ENCODE data around the gene MAL.

The MAL gene

GRCh38 chr2:94996305-94997100 lies 29.0 kb upstream of the MAL start:
- no peak for DNase-seq (ENCODE audit: low read depth in 3 of 3)

GRCh38 chr2:94997981-94998930 lies 27.3 kb upstream of the MAL start:
- no peak for DNase-seq (ENCODE audit: low read depth in 3 of 3)

- no peak for DNase-seq (ENCODE audit: low read depth in 3 of 3)
Observed at GRCh38 chr2:94999431-94999883, 26.1 kb upstream of the MAL start.

DNA sequence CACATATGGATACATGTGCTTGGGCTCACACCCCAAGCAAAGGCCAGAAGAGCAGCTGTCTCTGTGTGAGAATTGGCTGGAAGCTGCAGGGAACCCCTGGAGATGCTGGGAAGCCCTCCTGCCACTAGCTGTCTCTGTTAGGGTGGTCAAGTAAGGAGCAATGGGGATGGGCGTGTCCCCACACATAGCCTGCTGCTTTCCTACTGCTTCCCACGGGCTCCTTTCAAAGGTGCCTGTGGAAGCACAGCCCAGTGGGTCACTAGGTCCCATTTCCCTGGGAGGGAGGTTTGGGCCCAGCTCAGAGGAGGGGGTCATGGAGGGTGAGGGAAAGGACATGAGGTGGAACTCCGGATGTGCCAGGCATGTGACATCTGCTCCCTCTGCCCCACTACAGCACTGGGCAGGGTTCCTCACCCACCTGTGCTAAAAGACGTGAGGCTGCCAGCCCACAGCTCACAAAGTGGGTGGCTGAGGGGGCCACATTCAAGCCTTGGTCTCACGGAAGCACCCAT lies 24.4 kb upstream of the MAL start:
- no peak for DNase-seq (ENCODE audit: low read depth in 3 of 3)

DNA sequence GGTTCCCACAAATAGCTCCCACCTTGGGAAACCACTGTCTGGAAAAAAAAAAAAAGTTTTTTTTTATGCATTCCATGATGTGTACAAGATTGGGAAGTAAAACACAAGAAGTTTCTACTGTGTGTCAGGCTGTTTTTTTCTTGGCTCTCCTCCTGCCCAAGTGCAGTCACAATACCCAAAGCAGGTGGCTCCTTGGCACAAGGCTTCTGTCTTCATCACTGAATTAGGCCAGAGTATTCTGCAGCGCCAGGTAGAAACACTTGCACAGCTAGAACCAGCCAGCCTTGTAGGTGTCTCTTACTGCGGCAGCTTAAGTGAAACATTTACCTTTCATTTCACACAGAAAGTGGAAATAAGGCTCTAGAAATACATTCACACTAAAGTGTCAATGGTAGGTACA lies 23.8 kb upstream of the MAL start:
- no peak for DNase-seq (ENCODE audit: low read depth in 3 of 3)

DNA sequence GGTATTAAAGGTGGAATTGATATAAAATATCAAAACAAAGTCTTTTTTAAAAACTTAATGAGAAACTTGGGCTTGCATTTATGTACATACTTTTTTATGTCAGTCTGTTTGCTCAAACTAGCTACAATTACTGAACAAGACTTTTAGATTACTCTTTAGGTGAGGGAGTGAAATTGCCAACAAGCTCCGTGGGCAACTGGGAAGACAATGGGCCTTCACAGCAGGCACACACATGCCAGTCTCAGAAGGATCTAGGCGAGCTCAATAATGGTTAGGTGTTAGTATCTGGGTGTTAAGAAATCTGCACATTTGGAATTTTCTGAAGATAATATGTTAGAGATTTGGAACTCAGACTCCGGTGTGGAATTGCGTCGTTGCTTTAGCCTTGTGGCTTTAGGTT lies 23.0 kb upstream of the MAL start:
- no peak for DNase-seq (ENCODE audit: low read depth in 3 of 3)

DNA sequence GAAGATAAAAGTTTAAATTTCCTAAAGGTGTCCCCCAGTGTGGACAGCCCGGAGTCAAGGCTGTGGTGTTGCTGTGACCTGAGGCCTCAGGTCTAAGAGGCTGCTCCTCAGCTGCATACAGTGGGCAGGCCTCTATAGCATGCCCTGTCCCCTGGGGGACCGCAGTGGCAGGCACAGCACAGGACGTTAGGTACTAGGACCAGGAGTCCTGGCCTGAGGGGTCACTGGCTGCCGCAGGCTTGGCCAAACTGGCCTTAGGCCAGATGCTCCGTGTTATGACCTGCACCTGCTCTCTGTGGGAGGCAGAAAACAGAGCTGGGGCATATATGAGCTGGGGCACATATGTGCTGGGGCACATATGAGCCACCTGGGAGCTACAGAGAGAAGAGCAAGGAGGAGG lies 21.2 kb upstream of the MAL start:
- no peak for DNase-seq (ENCODE audit: low read depth in 3 of 3)

GRCh38 chr2:95004711-95005110 lies 20.8 kb upstream of the MAL start:
- DNase-seq (ENCODE audit: low read depth in 3 of 3) = no peak

DNA sequence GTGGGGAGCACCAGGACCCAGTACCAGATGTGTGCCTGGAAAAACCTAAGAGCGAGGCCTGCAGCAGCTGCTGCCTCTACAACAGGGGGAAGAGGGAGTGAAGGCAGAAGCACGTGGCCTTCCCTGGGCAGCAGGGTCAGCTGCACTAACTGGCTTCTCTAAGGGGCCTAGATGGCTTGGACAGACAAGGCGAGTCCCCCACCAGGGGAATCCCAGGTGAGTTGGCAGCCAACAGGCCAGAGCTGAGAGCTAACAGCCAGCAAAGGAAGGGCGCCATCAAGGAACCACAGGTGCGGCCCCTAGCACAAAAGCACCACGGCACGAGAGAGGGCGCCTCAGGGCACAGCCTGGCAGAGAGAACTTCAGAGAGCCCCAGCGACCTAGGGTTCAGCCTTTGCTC lies 19.8 kb upstream of the MAL start:
- no peak for DNase-seq (ENCODE audit: low read depth in 3 of 3)

DNA sequence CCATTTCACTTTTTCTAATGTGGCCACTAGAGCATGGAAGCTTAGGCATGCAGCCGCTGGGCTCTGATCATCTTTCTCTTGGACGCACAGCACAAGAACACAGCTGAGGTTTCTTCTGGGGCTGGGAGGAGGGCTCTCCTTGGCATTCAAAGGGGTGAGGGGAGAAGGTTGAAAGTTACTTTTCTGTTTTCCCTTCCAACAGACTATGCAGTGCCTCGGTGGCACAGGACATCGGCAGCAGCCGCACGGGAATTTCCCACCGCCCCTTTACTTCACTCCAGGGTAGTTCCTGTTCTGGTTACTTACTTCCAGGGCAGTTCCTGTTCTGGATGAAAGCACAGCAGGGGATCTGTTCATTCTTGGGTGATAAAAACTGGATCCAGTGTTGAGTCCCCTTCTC lies 18.9 kb upstream of the MAL start:
- DNase-seq (ENCODE audit: low read depth in 3 of 3) = no peak

GRCh38 chr2:95007031-95007609 lies 18.4 kb upstream of the MAL start:
- no peak for DNase-seq (ENCODE audit: low read depth in 3 of 3)

GRCh38 chr2:95007822-95008221 lies 17.7 kb upstream of the MAL start:
- DNase-seq (ENCODE audit: low read depth in 3 of 3) = no peak

- DNase-seq (ENCODE audit: low read depth in 3 of 3) = no peak
Observed at GRCh38 chr2:95008306-95008705, 17.2 kb upstream of the MAL start.

- no peak for DNase-seq (ENCODE audit: low read depth in 3 of 3)
Observed at GRCh38 chr2:95008996-95009395, 16.5 kb upstream of the MAL start.

DNA sequence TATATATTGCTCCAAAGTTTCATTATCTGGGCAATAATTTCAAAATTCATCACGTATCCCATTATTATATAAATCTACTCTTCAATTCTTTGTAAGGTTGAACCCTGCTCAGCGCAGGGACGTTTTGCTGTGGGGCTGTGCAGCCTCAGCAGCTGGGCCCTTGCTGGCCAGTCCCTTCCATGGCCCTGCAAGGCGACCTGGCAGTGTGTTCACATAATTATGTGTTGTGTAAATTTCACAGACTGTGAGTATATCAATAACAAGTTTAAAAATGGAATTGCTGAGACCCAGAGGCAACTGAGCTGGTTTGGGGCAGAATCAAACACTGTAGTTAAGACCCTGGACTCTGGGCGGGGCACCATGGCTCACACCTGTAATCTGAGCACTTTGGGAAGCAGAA lies 16.1 kb upstream of the MAL start:
- DNase-seq (ENCODE audit: low read depth in 3 of 3) = no peak

DNA sequence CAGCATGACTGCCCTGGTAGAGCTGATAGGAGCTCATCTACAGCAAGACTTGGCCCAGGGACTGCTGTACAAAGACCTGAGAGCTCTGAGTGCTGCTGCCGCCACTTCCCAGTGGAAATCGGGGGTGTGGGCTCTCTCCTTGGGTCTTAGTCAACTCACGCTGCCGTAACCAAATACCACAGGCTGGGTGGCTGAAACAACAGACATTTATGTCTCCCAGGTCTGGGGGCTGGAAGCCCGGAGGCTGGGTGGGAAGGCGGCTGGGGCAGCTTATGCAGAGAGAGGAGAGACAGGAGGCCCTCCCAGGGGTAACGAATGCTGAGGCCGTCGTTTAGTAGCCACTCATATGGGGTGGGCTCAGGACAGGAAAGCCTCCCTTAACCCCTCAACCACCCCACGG lies 15.4 kb upstream of the MAL start:
- DNase-seq (ENCODE audit: low read depth in 3 of 3) = no peak

DNA sequence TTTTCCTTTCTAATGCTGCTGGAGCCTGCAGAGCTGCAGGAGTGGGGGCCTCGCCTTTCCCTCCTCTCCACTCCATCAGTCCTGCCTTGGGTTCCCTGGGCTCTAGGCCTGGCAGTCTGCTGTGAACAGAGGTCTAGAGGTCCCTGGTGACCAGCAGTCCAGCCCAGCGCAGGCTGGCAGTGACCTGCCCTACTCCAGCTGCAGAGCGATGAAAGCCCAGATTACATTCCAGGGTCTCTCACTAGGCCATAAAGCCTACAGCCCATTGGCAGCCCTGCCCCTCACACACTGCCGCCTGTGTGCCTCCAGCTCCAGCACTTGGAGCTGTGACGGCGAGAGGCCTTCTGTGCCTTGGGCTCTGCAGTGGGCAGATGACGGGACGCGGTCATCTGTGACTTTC lies 14.8 kb upstream of the MAL start:
- no peak for DNase-seq (ENCODE audit: low read depth in 3 of 3)

DNA sequence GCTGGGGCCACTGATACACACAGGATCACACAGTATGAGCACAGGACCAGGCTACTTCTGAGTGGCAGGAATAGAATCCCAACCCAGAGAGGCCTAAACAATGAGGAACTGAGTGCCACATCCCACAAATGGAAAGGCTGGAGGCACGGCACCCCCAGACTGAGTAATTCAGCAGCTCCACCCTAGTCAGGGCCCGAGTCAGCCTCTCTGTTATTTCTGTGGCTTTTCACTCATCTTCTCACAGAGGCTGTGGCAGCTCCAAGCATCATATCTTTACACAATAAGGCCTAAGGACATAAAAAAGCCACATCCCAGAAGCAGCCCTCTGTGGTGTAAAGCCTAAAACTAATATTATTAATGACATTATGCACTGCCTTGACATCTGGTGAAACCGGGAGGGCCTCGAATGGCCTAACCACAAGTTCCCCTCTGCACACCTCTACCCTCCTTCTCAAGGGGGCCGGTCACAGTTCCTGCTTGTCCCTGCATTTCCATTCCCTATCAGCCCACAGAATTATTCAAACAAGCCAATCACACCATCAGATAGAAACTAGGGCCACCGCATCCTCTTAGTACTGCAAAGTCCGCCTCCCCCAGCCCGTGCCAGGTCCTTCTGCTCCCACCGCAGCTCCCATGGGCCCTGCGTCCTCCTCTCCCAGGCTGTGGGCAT lies 12.5 kb upstream of the MAL start:
- no peak for DNase-seq (ENCODE audit: low read depth in 3 of 3)

GRCh38 chr2:95013726-95014125 lies 11.8 kb upstream of the MAL start:
- no peak for DNase-seq (ENCODE audit: low read depth in 3 of 3)

DNA sequence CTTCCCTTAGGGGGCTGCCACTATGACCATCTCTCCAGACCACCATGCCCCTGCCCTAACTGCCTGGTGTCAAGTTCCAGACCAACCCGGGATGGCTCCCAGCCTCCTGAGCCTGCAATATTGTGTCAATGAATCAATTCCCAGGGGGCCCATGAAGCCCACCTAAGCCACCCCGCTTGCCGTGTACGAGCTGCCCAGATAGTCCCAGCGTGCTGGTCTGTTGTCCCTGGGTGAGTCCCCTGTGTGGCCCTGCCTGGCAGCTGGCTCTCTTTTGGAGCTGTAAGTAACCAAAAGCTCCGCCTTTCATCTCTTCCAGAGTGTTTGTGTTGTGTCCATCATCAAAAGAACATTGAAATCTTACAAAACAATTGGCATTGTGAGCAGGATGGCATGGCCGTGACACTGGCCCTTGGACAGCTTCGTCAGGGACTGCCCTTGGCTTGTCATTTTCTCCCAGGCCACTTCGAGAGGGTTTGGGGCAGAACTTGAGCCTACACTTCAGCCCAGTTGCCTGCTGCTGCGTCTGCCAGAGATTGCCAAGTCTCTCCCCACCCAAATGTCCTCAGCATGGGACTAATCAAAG lies 11.3 kb upstream of the MAL start:
- no peak for DNase-seq (ENCODE audit: low read depth in 3 of 3)

GRCh38 chr2:95015261-95015912 lies 10.1 kb upstream of the MAL start:
- DNase-seq (ENCODE audit: low read depth in 3 of 3) = no peak
